Sigmoid colon (tissue), 3 donors: ENCODE measurements around the gene GIPR.

Experiments
- POLR2A ChIP-seq, 2 donors: fragments of 450-650 bp; IDR thresholded peaks; one replicate each; pipeline ENCODE4 v1.6.1; 2016; ENCODE audit warnings: antibody characterized with exemption in 2 of 2, mild to moderate bottlenecking in 2 of 2, moderate library complexity in 2 of 2
- TF ChIP-seq, protein P1 (sequence below), 4 experiments: fragments of 450-650 bp in 3 of 4; fragments of 200-600 bp in 1 of 4; IDR thresholded peaks; one replicate each; pipeline ENCODE4 v1.5.1; 2016 to 2019; ENCODE audit warnings: antibody characterized with exemption in 4 of 4, mild to moderate bottlenecking in 3 of 4, moderate library complexity in 2 of 4

DNA sequence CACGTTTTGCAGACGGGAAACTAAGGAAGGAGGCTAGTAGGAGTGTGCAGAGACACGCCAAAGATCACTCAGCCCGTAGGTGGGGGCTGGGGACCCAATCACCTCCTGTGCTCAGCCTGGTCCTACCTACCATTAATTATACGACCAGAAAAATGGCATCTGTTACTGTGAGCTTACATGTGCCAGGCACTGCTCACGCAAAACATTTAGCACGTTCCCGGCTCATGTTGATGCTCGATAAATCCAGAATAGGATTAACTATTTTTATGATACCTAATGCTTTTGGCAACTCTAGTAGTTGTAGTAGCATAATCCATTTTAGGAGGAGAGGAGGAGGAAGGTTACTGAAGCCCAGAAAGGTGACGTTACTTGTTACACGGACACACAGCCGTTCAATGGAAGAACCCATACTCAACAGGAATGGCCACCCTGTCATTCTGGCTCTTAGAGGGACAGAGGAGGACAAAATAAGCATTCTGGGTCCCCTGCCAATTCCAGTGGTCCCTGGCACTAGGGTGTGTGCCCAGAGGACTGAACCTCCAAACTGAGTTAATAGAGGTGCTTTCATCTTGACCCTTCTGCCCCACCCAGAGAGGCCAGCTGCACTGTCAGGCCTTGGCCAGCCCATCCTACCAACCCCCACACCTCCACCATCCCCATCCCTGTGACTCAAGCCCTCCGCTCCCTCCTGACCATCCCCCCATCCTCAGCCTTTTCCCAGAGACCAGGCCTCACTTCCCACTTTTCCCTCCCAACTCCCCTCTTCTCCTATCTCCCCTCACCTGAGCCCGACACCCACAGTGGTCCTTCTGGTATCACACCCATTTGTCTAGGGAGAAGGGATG lies 23.9 kb upstream of the GIPR start:
- no peak for TF ChIP-seq POLR2A (IDR thresholded peaks at IDR 0.05)
- TF ChIP-seq, protein P1, sequence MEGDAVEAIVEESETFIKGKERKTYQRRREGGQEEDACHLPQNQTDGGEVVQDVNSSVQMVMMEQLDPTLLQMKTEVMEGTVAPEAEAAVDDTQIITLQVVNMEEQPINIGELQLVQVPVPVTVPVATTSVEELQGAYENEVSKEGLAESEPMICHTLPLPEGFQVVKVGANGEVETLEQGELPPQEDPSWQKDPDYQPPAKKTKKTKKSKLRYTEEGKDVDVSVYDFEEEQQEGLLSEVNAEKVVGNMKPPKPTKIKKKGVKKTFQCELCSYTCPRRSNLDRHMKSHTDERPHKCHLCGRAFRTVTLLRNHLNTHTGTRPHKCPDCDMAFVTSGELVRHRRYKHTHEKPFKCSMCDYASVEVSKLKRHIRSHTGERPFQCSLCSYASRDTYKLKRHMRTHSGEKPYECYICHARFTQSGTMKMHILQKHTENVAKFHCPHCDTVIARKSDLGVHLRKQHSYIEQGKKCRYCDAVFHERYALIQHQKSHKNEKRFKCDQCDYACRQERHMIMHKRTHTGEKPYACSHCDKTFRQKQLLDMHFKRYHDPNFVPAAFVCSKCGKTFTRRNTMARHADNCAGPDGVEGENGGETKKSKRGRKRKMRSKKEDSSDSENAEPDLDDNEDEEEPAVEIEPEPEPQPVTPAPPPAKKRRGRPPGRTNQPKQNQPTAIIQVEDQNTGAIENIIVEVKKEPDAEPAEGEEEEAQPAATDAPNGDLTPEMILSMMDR (IDR thresholded peaks at IDR 0.05) = no peak
